NCI-H82 treated with DMSO at 0.1 percent for 48 hours (cell line): ENCODE data around the gene PRICKLE2.
A peak's percentile ranks its signal among the peaks of the same experiment; 100 is the strongest.

ENCODE experiments used
- DNase-seq: peaks from one replicate; lab custom pipeline; 2025; ENCODE audit not compliant: unreplicated experiment; lab: John Stamatoyannopoulos, UW

The PRICKLE2 gene

DNA sequence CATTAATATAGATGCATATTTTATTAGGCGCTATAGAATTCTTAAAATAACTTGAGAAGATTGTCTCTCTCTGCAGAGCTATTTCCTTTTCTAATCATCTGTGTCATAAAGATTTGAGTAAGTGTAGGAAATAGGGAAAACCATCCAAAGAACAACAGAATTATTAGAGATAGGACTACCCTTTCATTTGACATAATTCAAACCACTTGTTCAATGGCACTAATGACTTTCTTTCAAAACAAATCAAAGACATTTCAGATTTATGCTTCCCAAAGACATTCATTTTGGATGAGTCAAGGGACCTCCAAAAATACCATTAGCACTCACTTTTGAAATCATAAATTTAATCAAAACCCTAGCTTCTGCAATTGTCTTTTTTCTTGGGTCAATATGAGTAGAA, 29.5 kb downstream of the PRICKLE2 start:
- no peak for DNase-seq

DNA sequence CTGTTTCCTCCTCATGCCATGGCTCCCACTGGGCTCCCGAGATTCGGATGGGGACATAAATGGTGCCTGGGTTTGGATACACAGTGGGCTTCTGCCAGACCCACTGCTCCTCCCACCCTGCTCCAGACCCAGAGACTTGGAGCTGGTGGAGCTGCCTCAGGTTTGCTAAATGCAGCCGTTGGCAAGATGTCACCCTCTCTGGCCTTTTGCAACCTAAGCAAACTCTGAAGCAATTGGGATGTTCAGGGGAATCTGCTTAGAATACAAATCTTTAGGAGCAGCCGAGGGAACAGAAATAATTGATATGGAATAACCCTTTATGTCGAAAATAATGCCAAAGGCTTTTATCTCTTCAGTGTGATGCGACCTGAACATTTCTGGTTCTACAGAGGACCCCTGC, 33.4 kb downstream of the PRICKLE2 start:
- no peak for DNase-seq

DNA sequence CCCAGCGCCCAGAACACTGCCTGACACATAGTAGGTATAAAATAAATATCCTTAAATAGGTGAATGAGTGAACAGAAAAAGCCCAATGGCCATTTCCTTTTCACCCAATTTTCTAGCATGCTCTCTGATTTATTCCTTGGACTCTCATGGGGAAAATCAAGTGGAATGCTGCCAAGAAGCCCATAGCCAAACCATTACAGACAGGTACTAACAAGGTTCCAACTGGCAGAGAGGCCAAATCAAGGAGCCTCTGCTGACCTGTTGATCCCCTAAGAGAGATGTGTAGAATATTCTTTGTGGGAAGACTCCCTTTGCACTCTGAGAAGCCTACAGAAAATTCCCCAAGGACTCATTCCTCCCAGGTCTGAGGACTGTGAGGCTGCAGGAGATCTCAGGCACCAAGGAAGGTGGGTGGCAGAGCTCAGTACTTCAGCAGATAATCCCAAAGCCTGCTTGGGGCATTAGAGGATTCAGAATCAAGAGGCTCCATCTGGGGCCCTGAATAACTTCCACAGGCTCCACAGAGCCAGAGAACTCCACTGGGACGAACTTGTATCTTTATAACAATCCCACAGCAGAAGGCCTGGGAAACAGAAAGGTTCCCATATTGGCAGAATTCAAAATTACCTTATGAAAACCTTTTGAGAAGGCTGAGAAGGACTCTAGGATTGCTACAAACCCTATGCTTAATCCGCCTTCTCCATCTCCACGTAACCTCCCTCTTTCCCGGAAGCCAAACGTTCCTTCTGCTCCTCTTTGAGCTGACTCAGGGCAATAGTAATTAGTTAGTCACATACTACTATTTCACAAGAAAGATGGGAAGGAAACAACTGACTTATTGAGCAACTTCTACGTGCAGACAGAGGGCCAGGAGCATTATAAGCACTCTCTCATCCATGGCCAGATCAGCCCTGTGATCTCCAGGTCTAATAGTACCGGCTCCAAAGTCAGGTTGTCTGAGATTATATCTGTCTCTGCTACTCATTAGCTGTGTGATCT, 34.5 kb downstream of the PRICKLE2 start:
- peak; percentile 67 for DNase-seq

DNA sequence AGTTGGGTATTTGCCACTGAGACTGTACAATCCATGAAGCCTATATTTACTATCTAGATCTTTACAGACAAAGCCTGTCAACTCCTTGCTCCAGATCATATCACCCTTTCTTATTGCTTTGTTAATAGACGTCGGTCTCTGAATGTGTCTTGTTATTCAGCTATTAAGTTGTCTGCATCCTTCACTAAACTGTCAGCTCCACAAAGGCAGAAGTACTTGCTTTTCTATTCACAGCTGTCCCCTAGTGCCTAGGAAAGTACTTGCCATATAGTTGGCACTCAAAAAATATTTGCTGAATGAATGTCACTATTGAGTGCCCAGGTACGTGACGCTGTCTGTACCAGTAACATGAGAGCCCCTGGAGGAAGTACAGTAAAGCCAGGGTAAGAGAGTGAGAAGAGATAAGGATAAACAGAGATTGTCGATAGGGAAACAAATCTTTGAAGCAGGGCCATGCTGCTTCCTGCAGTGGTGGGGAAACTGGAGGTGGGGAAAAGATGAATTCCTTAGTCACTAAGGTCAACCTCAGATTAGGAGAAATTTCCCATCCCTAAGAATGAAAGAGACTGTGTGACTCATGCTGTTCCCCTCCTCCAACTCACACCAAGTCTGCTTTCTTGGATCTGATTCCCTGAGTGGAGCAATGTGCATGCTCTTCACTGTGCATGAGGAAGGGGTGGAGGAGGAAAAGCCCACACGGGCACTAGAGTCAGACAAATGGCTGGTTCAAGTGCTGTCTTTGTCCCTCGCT, 36.3 kb downstream of the PRICKLE2 start:
- DNase-seq, result no peak

DNA sequence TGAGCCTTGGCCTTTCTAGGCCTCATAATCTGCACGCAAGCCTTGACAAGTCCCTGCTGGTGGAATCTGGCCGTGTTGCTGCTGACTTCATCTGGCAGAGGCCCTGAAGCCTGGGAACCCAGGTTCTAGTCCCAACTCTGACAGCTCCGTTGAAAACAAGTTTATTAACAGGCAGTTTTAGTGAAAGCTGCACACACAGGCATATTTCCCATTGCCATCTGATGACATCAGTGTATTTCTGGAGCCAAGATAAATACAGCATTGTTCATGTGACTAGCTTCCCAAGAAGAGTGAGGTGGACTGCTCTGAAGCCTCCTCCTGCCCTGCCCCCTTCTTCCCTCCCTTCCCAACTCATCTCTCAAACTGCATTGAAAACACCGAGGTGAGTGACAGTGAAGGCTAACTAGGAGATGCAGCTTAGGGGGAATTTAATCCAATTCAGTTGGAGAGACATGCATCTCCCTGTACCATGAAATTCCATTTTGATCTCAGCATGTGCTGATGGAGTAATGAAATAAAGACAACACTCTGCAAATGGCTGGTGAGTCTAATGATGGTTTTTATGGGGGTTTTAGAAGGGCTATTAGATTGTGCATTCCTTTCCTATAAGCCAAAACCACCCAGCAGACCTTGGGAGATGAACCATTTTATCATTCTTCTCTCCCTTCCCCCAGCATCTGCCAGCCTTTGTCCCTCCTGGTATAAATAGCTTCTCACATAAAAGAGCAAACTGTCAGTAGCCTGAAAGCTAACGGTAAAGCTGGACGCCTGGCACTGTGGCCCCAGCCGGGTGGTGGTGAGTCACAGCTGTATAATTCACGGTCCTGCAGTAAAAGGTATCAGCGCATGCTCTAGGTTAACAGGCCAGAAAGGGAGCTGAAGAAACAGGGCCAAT, 38.0 kb downstream of the PRICKLE2 start:
- DNase-seq, result peak; percentile 53

DNA sequence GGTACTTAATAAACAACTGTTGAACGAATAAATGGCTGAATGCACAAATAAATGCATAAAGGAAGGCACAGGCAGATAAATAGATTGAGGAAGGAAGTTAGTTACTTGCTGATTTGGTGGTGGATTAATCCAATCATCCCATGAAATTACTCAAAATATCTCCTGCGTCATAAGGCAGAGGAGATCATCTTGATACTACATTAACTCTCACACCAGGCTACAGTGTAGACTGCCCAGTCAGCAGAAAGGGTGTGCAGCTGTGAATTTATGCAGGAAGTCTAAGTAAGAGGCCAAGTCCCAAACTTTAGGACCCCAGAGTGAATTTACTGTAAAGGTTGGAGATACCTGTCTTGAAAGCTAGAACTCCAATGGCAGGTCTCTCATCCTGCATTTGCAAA, 38.6 kb downstream of the PRICKLE2 start:
- DNase-seq, result no peak

DNA sequence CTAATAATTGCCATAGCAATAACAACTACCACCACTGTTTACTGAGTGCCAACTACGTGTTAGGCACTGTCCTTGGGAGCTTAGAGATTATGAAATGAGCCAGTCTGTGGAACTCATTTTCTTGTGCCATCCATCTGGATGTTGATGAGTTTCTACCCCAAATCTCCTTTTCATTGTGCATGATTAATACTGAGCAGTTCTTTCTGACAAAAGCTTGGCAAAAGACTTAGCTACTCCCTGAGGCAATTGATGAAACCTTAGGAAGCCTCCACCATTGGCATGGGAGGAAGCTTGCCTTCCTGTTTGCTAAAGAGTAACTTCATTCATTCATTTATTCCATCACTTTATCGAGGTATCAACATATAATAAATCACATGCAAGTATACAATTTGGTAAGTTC, 39.8 kb downstream of the PRICKLE2 start:
- DNase-seq, result no peak

DNA sequence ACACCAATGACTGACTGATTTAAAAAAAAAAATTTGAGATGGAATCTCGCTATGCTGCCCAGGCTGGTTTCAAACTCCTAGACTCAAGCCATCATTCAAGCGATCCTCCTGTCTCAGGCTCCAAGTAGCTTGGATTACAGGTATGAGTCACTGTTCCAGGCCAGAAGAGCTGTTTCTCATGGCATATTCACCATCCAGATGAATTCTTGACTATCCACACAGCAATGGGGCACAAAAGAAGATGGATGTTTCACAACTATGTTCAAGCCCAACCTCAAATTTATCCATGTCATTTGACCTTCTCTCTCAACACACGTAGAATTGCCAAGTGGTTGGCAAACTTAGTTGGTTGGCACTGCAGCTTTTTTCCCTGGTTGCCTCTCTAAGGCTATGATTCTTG, 40.6 kb downstream of the PRICKLE2 start:
- no peak for DNase-seq

DNA sequence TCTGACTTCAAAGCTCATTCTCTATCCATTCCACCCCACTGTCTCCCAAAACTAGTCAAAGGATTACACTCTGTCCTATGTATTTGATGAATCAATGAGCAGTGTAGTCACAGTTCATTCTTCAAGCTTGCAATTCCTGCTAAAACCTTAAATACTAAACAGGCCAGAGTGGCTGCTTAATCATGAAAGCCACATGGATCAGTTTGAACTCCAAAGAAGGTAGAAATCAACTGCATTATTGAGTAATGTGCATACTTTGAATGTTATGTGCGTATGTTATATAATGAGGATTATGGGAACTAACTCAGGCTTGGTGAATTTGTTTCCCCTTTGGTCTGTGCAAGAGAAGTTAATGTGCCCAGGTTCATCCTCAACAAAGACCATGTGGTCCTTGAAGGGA, 45.4 kb downstream of the PRICKLE2 start:
- no peak for DNase-seq

DNA sequence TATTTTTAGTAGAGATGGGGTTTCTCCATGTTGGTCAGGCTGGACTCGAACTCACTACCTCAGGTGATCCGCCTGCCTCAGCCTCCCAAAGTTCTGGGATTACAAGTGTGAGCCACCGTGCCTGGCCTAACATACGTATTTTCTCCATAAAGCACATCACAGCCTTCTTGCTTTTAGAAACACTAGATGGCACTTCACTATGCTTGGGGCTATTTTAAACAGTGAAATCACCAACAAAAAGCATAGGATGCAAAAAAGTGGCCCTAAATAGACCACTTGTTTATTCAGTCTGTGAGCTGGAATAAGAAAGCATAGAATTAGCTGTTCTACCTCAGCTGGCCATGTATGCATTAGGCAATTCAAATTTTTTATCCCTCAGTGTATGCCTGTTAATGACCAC, 46.0 kb downstream of the PRICKLE2 start:
- DNase-seq, result no peak

DNA sequence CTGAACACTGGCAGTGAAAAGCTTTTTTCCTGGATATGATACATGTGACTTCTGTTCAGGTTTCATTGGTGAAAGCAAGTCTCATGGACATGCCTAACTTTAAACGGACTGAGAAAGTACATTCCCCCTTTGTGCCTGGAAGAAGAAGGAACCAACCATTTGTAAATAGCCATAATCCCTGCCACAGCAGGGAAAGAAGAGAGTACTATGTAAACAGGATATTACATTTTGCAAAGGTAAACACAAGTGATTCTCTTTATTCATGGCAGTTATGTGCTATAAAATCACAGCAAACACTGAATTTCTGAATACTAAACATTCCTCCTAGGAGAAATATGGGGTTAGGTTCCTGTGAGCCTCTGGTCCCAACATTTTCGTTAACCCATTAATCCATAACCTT, 46.8 kb downstream of the PRICKLE2 start:
- no peak for DNase-seq

DNA sequence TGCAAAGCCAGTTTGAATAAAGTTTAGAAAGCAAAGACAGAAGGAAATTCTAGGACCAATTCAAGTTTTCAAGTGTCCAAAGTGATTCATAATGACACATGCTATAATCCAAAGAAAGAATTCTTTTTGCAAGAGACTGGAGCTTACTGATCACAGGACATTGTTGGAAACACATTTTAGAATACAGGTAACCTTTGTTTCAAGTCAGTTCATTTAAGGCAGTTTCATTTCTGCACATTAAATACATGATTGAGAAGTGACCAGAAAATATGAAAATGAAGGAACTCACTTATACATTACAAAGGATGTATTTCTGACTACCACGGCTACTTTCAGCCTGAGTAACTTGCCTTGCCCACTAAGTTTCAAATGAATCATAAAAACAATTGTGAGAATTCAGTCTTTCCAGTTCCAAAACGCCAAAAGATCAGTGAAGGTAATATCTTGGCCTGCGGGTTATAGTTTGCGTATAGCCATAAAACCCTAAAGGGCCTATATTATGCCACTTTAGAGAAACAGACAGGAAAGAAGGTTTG, 48.7 kb downstream of the PRICKLE2 start:
- DNase-seq, result no peak

DNA sequence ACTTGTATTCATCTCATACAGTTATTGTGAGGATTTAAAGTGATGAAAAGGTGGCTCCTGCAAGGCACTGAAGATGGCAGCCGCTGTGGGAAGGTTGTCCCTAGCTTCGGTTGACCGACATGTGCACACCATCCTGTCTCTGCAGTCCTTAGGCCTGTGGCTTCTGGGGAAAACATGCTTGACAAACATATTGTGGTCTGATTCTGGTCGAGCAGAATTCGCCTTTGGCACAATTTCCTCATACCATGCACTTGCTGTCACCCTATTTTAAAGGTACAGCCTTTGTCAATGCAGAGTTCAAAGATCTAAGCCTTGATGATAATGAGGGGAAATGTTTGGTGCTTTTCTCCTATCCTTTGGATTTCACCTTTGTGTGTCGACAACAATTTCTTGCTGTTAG, 50.9 kb downstream of the PRICKLE2 start:
- no peak for DNase-seq

DNA sequence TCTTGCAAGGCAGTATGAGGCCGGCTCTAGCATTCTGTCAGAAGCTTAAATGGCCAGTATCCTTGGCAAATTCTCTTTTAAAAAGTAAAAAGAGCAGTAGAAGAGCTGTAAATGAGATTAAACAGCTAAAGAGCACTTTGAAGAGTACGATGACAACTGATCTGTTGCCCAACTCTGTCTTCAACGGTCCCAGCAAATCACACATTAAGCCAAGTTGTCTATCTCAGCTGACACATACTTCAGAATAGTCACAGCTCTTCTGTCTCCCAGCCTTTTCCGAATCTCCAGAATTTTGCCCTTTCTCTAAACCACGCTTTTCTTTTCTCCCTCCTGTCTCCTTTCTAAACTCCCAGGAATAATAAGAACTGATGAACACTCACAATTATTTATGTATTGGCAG, 51.7 kb downstream of the PRICKLE2 start:
- no peak for DNase-seq

DNA sequence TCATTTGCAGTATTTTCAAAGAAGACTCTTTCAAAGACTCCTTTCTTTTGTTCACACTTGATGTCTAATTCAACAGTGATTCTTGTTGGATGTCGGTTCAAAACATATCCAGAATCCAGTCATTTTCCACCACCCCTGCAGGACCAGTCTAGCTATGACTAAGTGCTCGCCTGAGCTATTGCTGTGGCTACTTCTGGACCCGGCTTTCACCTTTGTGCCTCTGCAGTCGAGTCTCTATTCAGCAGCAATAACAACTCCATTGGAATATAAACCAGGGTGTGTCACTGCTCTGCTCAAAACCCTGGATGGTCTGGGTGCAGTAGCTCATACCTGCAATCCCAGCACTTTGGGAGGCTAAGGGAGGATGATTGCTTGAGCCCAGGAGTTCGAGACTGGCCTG, 55.0 kb downstream of the PRICKLE2 start:
- DNase-seq, result no peak

DNA sequence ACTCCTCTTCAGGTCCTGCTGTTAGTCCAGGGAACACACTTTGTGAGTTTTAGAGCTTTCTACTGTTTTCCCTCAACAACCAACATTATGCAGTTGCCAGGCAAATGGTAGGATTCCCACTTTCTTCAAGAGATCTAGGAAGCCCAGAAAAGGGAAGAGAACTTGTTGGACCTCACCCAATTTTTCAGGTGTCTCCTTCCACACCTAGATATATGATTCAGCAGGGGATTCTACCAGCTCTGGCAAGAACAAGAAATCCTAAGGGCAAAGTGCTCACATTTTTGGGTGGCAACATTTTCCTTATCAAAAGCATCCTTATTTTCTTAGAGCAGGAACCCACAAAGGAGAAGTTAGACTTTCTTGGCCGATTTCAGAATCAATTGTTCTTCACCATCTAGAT, 57.4 kb downstream of the PRICKLE2 start:
- DNase-seq, result no peak

DNA sequence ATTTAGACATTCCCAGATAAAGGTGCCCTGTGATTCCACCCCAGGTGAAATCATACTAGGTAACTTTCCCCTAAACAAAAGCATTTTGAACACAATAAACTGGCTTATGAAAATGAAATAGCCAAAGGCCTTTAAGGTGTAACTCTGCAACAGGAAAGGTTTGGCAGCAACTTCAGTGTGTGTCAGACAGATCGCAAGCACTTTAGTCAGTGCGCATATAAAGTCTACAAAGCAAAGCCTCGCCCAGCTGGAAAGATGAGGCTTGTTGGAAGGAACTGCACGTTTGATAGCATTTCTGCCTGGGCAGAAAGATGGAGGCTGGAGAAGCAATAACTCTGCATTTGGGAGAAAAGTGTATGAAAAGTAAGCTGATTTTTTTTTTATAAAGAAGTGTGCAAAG, 57.9 kb downstream of the PRICKLE2 start:
- DNase-seq, result no peak

DNA sequence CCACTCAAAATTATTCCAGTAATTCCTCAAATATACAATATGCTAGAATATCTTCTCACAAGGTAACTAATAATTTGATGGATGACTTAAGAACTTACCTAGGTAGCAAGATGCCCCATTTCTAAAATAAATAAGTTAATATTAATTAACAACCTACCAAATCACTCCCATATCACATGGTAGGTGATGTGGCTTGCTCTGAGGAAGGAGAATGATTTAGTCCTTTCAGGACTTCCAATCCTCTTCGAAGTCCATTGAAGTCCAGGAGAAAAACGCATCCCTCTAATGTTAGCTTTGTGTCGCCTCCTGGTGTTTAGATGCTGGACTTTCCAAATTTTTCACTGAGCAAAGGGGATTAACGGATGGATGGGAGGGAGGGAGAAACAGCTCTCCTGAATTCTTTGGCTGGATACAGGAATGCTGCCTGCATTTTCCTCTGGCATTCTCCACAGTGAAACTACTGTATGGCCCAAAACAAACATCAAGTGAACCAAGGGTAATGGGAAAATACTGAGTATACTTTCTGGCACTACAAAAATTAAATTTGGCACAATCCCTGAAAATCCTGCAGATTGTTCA, 58.6 kb downstream of the PRICKLE2 start:
- DNase-seq, result no peak

DNA sequence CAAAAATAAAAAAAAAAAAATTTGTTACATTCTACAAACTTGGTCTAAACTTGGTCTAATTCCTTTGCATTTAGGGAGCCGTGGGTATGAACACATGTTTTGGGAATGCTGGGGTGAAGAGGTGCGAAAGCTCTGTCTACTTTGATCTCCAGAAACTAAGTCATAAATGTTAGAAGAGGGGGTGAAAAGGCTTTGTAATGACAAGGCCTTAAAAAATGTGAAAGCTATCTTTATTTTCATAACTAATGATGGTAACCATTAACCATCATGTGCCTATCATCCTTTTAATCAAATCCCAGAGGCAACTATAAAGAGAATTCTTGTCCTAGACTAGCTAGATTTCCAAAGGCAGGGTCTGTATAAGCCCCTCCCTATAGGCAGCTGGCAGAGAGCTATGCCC, 60.9 kb downstream of the PRICKLE2 start:
- DNase-seq, result no peak

DNA sequence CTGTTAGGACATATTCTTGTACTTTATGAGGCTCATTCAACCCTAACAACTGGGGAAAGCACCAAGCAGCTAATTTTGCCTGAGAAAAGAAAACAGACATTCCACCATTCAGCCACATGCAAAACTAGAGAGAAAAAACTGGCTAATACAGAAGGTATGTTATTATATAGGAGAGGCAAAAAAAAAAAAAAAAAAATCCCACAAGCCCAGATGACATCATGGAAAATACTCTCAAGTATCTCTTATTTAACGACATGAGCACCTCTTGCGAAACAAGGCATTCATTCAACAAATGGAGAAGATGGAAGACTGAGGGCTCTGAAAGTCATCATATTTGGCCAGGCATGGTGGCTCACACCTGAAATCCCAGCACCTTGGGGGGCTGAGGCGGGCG, 61.5 kb downstream of the PRICKLE2 start:
- no peak for DNase-seq
